Stimulated activated naive CD8-positive, alpha-beta T cell treated with anti-CD3 and anti-CD28 coated beads, Interleukin-15, Interleukin-2, amounts not matched to agents 100 ng/mL and 50 ng/mL, for 24 hours (primary cell): ENCODE data around the gene MRPL10.

Experiments used
- H3K27ac Mint-ChIP-seq: one replicate; pipeline ENCODE4 v1.8.0; 2021; ENCODE audit warnings: mild to moderate bottlenecking, mixed read lengths
- H3K27me3 Mint-ChIP-seq: one replicate; pipeline ENCODE4 v1.8.0; 2021; ENCODE audit warnings: mixed read lengths
- H3K36me3 Mint-ChIP-seq: one replicate; pipeline ENCODE4 v1.8.0; 2021; ENCODE audit warnings: low read depth, mixed read lengths
- H3K4me1 Mint-ChIP-seq: one replicate; pipeline ENCODE4 v1.8.0; 2021; ENCODE audit warnings: low read depth, mixed read lengths
- H3K4me3 Mint-ChIP-seq: one replicate; pipeline ENCODE4 v1.8.0; 2021; ENCODE audit warnings: mild to moderate bottlenecking, mixed read lengths
- H3K9me3 Mint-ChIP-seq: one replicate; pipeline ENCODE4 v1.8.0; 2021; ENCODE audit warnings: mixed read lengths

MRPL10 gene

DNA sequence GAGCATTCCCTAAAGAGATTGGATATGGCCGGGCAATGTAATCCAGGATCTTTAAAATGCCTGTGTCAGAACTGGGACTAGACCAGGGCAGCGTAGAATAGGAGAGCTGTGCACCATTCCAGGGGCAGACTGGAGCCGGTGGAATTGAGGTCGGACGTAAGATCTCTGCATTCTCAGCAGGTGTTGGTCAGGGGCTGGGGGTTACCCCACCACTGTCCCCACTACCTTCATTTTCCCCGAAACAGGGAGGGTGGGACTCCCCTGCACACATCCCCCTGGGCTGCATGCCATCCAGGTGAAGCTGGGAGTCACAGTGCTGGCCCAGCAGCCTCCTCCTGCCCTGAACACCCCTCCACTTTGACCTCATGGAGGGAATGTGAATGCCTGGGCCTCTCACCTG lies 27.6 kb downstream of the MRPL10 start:
- no peak overlapping the region for H3K4me3 Mint-ChIP-seq
- H3K27me3 Mint-ChIP-seq: no peaks in the 10 kb centered on the region
- H3K9me3 Mint-ChIP-seq: no peaks in the 10 kb centered on the region
- no peaks in the 10 kb centered on the region for H3K4me1 Mint-ChIP-seq
- H3K36me3 Mint-ChIP-seq: peaks cover 11% of the 10 kb centered on the region
- no peak overlapping the region for H3K27ac Mint-ChIP-seq

- no peak overlapping the region for H3K27ac Mint-ChIP-seq
- no peaks in the 10 kb centered on the region for H3K4me1 Mint-ChIP-seq
- H3K9me3 Mint-ChIP-seq: no peaks in the 10 kb centered on the region
- no peak overlapping the region for H3K4me3 Mint-ChIP-seq
- peaks cover 11% of the 10 kb centered on the region for H3K36me3 Mint-ChIP-seq
- no peaks in the 10 kb centered on the region for H3K27me3 Mint-ChIP-seq
These were observed 28.1 kb downstream of the MRPL10 start for GRCh38 chr17:47803201-47803600.

GRCh38 chr17:47802341-47803022 lies 28.9 kb downstream of the MRPL10 start:
- no peaks in the 10 kb centered on the region for H3K4me1 Mint-ChIP-seq
- H3K9me3 Mint-ChIP-seq: no peaks in the 10 kb centered on the region
- no peak overlapping the region for H3K4me3 Mint-ChIP-seq
- peaks cover 7% of the 10 kb centered on the region for H3K36me3 Mint-ChIP-seq
- H3K27ac Mint-ChIP-seq: no peak overlapping the region
- peaks cover 2% of the 10 kb centered on the region for H3K27me3 Mint-ChIP-seq

DNA sequence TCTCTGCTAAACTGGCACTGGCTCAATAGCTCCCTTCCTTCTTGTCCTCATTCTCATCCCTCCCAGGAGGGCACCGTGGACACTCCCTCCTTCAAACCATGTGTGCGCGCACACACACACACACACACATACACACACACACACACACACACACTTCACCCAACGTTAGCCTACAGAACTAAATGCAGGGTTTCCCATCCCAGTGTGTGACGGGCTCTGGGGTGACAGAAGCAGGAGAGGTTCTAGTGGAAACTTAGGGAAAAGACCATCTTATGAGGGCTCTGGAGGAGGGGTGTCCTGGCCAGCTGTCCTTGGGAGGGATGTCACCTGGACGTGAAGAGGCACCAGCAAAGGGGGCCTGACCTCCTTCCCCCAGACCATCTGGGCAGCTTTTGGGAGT lies 29.4 kb downstream of the MRPL10 start:
- Mint-ChIP-seq H3K9me3 (no peaks in the 10 kb centered on the region), H3K36me3 (peaks cover 1% of the 10 kb centered on the region), H3K4me1 (no peaks in the 10 kb centered on the region), H3K4me3 (no peak overlapping the region), H3K27ac (no peak overlapping the region), H3K27me3 (peaks cover 5% of the 10 kb centered on the region)

DNA sequence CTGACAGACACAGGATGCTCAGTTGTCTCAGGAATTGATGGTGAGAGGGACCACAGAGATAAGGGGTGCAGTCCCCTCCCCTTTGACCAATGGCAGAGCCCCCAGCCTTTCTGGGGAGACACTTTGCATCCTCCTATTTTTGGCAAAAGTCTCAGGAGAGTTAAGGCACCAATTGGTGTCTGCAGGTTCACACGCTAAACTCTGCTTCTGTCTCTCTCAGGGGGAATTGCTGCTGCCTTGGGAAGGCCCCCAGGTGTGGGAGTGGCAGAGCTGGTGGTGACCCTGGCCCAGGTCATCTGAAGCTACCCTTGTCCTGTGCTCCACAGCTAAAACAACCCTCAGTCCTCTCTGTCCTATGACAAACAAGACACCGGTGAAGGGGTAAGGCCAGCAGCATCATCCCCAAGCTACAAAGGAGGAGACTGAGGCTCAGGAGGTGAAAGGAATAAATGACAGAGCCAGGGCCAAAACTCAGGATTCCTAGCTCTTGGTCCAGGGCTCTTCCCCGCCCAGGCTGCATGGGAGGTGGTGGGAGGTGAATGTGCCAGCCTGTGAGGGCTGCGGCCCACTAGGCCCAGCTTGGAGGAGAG lies 30.1 kb downstream of the MRPL10 start:
- H3K4me3 Mint-ChIP-seq: no peak overlapping the region
- H3K4me1 Mint-ChIP-seq: no peaks in the 10 kb centered on the region
- H3K27me3 Mint-ChIP-seq: peaks cover 5% of the 10 kb centered on the region
- H3K9me3 Mint-ChIP-seq: no peaks in the 10 kb centered on the region
- H3K27ac Mint-ChIP-seq: no peak overlapping the region
- no peaks in the 10 kb centered on the region for H3K36me3 Mint-ChIP-seq

DNA sequence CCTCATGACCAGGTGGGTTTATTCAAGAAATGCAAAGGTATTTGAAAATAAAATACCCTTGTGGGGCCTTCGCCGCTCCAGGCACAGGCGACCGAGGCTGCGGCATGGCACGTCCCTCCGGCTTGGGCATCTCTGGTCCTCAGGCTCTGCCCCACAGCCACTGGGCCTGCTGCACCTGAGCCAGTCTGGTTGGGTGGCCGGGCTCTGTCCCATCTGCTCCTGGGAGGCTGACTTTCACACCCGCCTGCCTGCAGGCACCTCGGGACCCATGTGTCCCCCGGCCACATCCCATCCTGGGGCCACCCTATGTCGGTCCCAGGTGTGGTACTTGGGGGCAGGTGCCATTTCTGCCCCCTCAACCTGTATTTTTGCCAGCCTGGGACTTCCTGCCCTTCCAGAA lies 30.7 kb downstream of the MRPL10 start:
- no peak overlapping the region for H3K27ac Mint-ChIP-seq
- no peak overlapping the region for H3K4me3 Mint-ChIP-seq
- no peaks in the 10 kb centered on the region for H3K36me3 Mint-ChIP-seq
- H3K27me3 Mint-ChIP-seq: peaks cover 5% of the 10 kb centered on the region
- no peaks in the 10 kb centered on the region for H3K9me3 Mint-ChIP-seq
- no peaks in the 10 kb centered on the region for H3K4me1 Mint-ChIP-seq

- H3K36me3 Mint-ChIP-seq: no peaks in the 10 kb centered on the region
- no peaks in the 10 kb centered on the region for H3K9me3 Mint-ChIP-seq
- no peaks in the 10 kb centered on the region for H3K4me1 Mint-ChIP-seq
- no peak overlapping the region for H3K4me3 Mint-ChIP-seq
- H3K27ac Mint-ChIP-seq: no peak overlapping the region
- peaks cover 21% of the 10 kb centered on the region for H3K27me3 Mint-ChIP-seq
These were observed 33.5 kb downstream of the MRPL10 start for GRCh38 chr17:47797797-47798196.

DNA sequence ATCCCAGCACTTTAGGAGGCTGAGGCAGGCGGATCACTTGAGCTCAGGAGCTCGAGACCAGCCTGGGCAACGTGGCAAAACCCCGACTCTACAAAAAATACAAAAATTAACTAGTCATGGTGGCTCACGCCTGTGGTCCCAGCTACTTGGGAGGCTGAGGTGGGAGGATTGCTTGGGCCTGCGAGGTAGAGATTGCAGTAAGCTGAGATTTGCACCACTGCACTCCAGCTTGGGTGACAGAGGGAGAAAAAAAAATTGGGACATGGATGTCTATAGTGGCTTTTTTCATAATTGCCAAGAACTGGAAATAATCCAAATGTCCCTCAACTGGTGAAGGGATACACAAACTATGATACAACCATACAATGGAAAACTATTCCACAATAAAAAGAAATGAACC lies 38.4 kb downstream of the MRPL10 start:
- peaks cover 10% of the 10 kb centered on the region for H3K4me1 Mint-ChIP-seq
- H3K36me3 Mint-ChIP-seq: no peaks in the 10 kb centered on the region
- H3K4me3 Mint-ChIP-seq: no peak overlapping the region
- H3K9me3 Mint-ChIP-seq: no peaks in the 10 kb centered on the region
- H3K27ac Mint-ChIP-seq: no peak overlapping the region
- H3K27me3 Mint-ChIP-seq: peaks cover 57% of the 10 kb centered on the region

- no peak overlapping the region for H3K27ac Mint-ChIP-seq
- peaks cover 10% of the 10 kb centered on the region for H3K4me1 Mint-ChIP-seq
- H3K36me3 Mint-ChIP-seq: no peaks in the 10 kb centered on the region
- H3K4me3 Mint-ChIP-seq: no peak overlapping the region
- H3K9me3 Mint-ChIP-seq: no peaks in the 10 kb centered on the region
- peaks cover 58% of the 10 kb centered on the region for H3K27me3 Mint-ChIP-seq
These were observed 38.9 kb downstream of the MRPL10 start for GRCh38 chr17:47792457-47792856.

DNA sequence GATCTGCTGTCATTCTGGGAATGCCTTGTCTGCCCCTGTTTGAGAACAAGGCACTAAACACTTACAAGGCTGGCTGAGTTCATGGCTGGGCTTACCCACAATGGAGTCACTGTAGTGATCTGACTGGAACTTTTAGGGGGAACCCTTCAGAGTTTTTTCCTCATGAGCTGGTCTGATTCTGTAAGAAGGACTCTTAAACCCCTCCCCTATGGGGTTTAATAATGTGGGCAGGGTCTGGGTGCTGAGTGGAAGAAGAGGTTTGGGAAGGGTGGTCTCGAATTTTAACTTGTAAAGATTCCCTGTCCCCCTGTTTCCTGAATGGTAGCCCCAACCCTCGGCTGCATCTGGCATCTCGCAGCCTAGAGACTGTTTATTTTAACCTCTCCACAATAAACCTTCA lies 40.3 kb downstream of the MRPL10 start:
- Mint-ChIP-seq H3K27ac (no peak overlapping the region), H3K4me3 (peak overlapping the region; percentile 62), H3K27me3 (peaks cover 62% of the 10 kb centered on the region), H3K36me3 (no peaks in the 10 kb centered on the region), H3K4me1 (peaks cover 10% of the 10 kb centered on the region), H3K9me3 (no peaks in the 10 kb centered on the region)

- no peak overlapping the region for H3K27ac Mint-ChIP-seq
- H3K9me3 Mint-ChIP-seq: no peaks in the 10 kb centered on the region
- peaks cover 72% of the 10 kb centered on the region for H3K27me3 Mint-ChIP-seq
- H3K36me3 Mint-ChIP-seq: no peaks in the 10 kb centered on the region
- H3K4me1 Mint-ChIP-seq: peaks cover 10% of the 10 kb centered on the region
- peak overlapping the region; percentile 80 for H3K4me3 Mint-ChIP-seq
These were observed 41.5 kb downstream of the MRPL10 start for GRCh38 chr17:47789611-47790561.

- H3K36me3 Mint-ChIP-seq: no peaks in the 10 kb centered on the region
- H3K4me1 Mint-ChIP-seq: peaks cover 7% of the 10 kb centered on the region
- no peaks in the 10 kb centered on the region for H3K9me3 Mint-ChIP-seq
- no peak overlapping the region for H3K27ac Mint-ChIP-seq
- no peak overlapping the region for H3K4me3 Mint-ChIP-seq
- H3K27me3 Mint-ChIP-seq: peaks cover 55% of the 10 kb centered on the region
These were observed 45.7 kb downstream of the MRPL10 start for GRCh38 chr17:47785538-47786123.

GRCh38 chr17:47781397-47781796 lies 49.9 kb downstream of the MRPL10 start:
- Mint-ChIP-seq H3K36me3 (no peaks in the 10 kb centered on the region), H3K4me1 (no peaks in the 10 kb centered on the region), H3K9me3 (no peaks in the 10 kb centered on the region), H3K27ac (no peak overlapping the region), H3K4me3 (no peak overlapping the region), H3K27me3 (peaks cover 52% of the 10 kb centered on the region)

- Mint-ChIP-seq H3K27ac (no peak overlapping the region), H3K36me3 (no peaks in the 10 kb centered on the region), H3K27me3 (peaks cover 47% of the 10 kb centered on the region), H3K9me3 (no peaks in the 10 kb centered on the region), H3K4me1 (no peaks in the 10 kb centered on the region), H3K4me3 (no peak overlapping the region)
These were observed 53.1 kb downstream of the MRPL10 start for GRCh38 chr17:47778184-47778635.
